ENCODE results near the gene ZNF217.
"Not testable (repeated sequence)": the region's sequence is repeated elsewhere in the genome, so short reads cannot be mapped to it uniquely, and the experiment has no call there.

The ZNF217 gene

DNA sequence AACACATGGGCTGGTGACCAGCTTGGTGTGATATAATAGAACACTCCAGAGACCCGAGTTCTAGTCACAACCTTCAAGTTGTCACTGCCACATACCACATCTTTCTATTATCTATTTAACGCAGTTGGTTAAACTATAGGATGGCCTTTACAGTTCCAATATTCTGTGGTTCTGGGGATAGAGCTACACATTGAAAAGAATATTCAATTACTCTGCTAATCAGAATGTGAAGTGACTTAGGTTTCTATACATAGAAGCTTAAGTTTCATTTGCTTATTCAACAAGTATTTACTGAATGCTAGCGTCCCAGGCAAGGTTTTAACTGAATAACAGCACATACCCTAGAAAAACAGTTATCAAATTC is 9.1 kb downstream of the ZNF217 start:
- H3K36me3 ChIP-seq (ENCODE audit: control insufficient read depth, insufficient read depth, low read length), result peaks cover 14% of the 10 kb centered on the region
- H3K4me3 ChIP-seq (replicated peaks; ENCODE audit: low read depth, low read length); DNase-seq (ENCODE audit: extremely low read depth, insufficient read length); H3K27me3 ChIP-seq (replicated peaks; ENCODE audit: control insufficient read depth, insufficient read depth, low read length): not testable (repeated sequence)

DNA sequence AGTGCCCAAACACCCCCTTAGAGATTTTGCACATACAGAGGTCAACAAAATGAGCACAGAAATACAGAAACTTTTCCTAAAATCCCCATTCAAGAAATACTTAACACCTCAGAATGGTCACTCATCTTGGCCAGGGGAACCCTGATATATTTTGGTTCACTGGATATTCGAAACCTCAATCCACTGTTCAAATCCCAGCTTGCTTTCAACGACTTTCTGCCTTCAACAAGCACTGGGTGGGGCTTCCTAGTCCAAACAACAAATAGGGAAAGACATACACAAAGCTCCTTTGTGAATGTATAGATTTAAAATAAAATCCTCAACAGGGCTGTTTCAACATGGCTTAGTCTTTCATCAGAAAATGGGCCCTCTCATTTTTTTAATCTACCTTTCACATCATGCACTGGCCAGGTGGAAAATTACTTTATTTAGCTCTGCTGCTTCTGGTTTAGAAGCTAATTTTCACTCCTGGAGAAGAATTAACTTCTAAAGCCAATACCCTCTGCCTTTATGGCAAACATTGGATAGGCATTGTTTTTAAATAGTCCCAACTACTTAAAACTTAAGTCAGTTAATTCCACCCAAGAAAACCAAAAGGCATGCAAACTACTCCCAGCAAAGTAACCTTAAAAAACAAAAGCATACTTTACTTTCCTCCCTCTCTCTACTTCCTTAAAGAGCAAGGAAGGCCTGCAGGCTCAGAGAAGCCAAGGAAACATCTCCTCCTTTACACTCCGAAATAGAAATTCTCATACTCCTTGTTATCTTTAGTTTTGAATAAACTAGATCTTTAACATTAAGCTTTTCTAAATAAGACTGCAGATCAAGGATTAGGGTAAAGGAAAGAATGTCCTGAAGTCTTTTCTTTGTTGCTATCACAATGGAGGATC is 9.7 kb downstream of the ZNF217 start:
- H3K36me3 ChIP-seq (ENCODE audit: control insufficient read depth, insufficient read depth, low read length), result peaks cover 14% of the 10 kb centered on the region
- H3K4me3 ChIP-seq (replicated peaks; ENCODE audit: low read depth, low read length); DNase-seq (ENCODE audit: extremely low read depth, insufficient read length); H3K27me3 ChIP-seq (replicated peaks; ENCODE audit: control insufficient read depth, insufficient read depth, low read length): not testable (repeated sequence)

DNA sequence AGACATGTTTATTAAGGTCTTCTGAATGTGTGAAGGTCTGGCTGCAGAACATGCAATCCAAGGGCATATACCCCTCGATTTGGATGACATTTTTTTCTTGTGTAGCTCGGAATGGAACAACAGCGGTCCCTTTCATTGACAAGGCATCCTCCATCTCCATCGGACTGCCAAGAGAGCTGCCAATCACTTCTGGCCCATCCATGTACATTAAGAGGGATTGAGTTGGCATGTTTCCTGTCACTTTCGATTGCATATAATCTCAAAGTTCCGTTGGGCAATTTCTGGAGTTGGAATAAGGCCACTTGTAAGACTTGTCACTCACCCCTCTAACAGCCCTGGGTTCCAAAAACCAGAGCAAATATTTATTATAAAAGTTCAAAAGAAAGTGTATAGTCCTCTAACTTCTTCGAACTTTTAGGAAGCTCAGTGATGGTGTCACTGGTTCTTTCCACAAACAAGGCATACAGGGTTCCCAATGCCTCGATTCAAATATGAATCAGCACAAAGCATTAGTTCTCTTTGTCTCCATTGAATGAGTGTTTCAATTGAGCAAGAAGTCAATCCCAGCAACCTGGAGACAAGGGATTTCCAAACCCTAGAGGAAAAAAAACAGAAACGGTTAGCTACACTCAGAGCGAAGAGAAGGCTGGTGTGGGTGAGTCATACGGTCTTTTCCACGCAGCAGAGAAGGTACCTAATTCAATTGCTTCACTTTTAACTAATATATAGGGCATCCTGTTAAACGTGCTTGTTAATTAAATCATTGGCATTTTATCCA is 10.9 kb downstream of the ZNF217 start:
- TF ChIP-seq, protein P1, sequence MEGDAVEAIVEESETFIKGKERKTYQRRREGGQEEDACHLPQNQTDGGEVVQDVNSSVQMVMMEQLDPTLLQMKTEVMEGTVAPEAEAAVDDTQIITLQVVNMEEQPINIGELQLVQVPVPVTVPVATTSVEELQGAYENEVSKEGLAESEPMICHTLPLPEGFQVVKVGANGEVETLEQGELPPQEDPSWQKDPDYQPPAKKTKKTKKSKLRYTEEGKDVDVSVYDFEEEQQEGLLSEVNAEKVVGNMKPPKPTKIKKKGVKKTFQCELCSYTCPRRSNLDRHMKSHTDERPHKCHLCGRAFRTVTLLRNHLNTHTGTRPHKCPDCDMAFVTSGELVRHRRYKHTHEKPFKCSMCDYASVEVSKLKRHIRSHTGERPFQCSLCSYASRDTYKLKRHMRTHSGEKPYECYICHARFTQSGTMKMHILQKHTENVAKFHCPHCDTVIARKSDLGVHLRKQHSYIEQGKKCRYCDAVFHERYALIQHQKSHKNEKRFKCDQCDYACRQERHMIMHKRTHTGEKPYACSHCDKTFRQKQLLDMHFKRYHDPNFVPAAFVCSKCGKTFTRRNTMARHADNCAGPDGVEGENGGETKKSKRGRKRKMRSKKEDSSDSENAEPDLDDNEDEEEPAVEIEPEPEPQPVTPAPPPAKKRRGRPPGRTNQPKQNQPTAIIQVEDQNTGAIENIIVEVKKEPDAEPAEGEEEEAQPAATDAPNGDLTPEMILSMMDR (IDR thresholded peaks at IDR 0.05; ENCODE audit: insufficient read depth, low read length, poor library complexity, severe bottlenecking), result no peak
- Histone ChIP-seq H3K36me3 (ENCODE audit: control insufficient read depth, insufficient read depth, low read length) (peaks cover 14% of the 10 kb centered on the region), H3K4me3 (replicated peaks; ENCODE audit: low read depth, low read length) (peak overlapping the region; percentile 60), H3K27me3 (replicated peaks; ENCODE audit: control insufficient read depth, insufficient read depth, low read length) (no peaks in the 10 kb centered on the region)
- DNase-seq (ENCODE audit: extremely low read depth, insufficient read length), result no peak

- Histone ChIP-seq H3K4me3 (replicated peaks; ENCODE audit: low read depth, low read length) (peak overlapping the region; percentile 60), H3K27me3 (replicated peaks; ENCODE audit: control insufficient read depth, insufficient read depth, low read length) (no peaks in the 10 kb centered on the region), H3K36me3 (ENCODE audit: control insufficient read depth, insufficient read depth, low read length) (peaks cover 14% of the 10 kb centered on the region)
- DNase-seq (ENCODE audit: extremely low read depth, insufficient read length), result no peak
- TF ChIP-seq, protein P1 (IDR thresholded peaks at IDR 0.05; ENCODE audit: insufficient read depth, low read length, poor library complexity, severe bottlenecking), result no peak
These were observed 11.4 kb downstream of the ZNF217 start for GRCh38 chr20:53582251-53582570.

DNA sequence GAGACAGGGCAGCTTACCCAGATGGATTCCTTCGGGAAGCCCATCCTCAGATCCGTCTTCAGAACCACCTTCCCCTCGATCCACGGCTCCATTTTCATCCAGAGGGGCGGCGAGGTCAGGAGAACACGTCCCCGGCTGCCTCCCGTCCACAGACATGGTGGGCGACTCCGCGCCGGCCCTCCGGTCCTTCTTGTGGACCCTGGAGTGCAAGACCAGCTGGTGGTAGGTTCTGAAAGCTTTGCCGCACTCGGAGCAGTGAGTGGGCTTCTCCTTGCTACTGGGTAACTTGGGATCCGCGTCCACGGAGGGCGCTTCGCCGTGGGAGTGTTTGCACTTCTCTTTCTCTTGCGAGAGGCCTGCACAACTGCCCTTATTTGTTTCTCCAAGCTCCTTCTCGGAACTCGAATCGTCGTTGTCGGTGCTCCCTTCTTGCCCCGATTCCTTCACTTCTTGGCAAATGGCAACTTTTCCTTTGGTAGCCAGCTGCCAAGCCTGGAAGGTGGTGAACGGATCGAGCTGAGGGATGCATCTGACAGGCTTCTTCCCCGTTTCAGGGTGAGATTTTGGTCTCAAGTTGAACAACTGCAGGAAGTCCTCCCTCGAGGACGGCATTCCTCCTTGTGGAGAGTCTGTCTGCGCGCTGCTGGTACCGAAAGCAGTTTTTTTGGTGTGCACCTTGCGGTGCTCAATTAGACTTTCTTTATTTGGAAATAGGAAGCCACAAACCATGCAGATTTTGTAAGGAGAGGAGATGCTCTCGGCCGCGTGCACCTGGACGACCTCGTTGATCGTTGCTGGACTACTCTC is 12.0 kb downstream of the ZNF217 start:
- Histone ChIP-seq H3K36me3 (ENCODE audit: control insufficient read depth, insufficient read depth, low read length) (peaks cover 16% of the 10 kb centered on the region), H3K27me3 (replicated peaks; ENCODE audit: control insufficient read depth, insufficient read depth, low read length) (no peaks in the 10 kb centered on the region), H3K4me3 (replicated peaks; ENCODE audit: low read depth, low read length) (peak overlapping the region; percentile 60)
- TF ChIP-seq, protein P1 (IDR thresholded peaks at IDR 0.05; ENCODE audit: insufficient read depth, low read length, poor library complexity, severe bottlenecking), result no peak
- peak; percentile 52 for DNase-seq (ENCODE audit: extremely low read depth, insufficient read length)

DNA sequence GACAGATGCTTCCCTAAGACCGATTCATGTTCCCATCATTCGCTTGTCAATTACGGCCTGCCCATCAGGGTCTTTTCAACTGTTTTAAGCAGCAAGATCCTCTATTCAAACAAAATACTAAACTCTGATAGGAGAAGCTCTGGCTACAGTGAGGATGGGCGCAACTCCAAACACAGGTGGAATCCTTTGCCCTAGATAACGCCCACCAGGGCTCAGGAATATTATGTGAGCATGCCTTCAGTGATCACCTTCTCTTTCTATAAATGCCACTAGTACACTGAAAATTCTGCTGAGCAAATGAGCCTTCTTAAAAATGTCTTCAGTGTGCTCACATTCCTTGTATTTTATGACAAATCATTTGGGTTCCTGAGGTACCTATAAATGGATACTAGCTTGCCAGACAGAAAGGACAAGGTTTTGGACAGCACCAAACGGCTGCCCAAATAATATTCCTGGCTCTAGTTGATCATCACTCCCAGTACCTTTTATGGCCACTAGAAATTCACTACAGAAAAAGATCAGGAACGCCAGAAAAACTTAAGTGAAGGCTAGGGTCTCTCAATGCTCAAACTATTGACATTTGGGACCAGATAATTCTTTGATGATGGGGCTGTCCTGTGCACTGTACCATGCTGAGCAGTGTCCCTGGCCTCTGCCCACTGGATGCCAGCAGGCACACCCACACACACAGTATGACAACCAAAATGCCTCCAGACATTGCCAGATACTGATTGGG is 13.1 kb downstream of the ZNF217 start:
- Histone ChIP-seq H3K4me3 (replicated peaks; ENCODE audit: low read depth, low read length) (peak overlapping the region; percentile 60), H3K27me3 (replicated peaks; ENCODE audit: control insufficient read depth, insufficient read depth, low read length) (no peaks in the 10 kb centered on the region), H3K36me3 (ENCODE audit: control insufficient read depth, insufficient read depth, low read length) (peaks cover 26% of the 10 kb centered on the region)
- TF ChIP-seq, protein P1 (IDR thresholded peaks at IDR 0.05; ENCODE audit: insufficient read depth, low read length, poor library complexity, severe bottlenecking), result peak; percentile 4
- DNase-seq (ENCODE audit: extremely low read depth, insufficient read length), result no peak

All from GM06990 (cell line).